Measurements from ENCODE around the gene ITGA3.
A peak's percentile ranks its signal among the peaks of the same experiment; 100 is the strongest.

ITGA3 gene

GRCh38 chr17:50123649-50124349 lies 67.9 kb downstream of the ITGA3 start:
- peak in 2 of 51 donors; percentile 15 to 21 for DNase-seq

GRCh38 chr17:50125420-50125997 lies 69.6 kb downstream of the ITGA3 start:
- peak in 1 of 51 donors; percentile 29 for DNase-seq

- no peak for DNase-seq
These were observed 71.9 kb downstream of the ITGA3 start for GRCh38 chr17:50127697-50128361.

GRCh38 chr17:50128441-50129352 lies 72.8 kb downstream of the ITGA3 start:
- peak in 4 of 51 donors; percentile 15 to 52 (median 36) for DNase-seq

GRCh38 chr17:50129353-50129727 lies 73.4 kb downstream of the ITGA3 start:
- DNase-seq, result peak in 1 of 51 donors; percentile 37

- DNase-seq, result peak in 16 of 51 donors; percentile 20 to 61 (median 29)
These were observed 74.0 kb downstream of the ITGA3 start, which contains the start of gene SAMD14 for GRCh38 chr17:50129728-50130558. Gene SAMD14, minus strand, starts transcription at chr17:50130160. Its CDS starts 5,201 bp downstream, at chr17:50124959.

- DNase-seq, result peak in 3 of 51 donors; percentile 23 to 35 (median 33)
These were observed 74.8 kb downstream of the ITGA3 start for GRCh38 chr17:50130559-50131305.

GRCh38 chr17:50132104-50132794 lies 76.3 kb downstream of the ITGA3 start:
- DNase-seq, result no peak

- DNase-seq, result peak in 14 of 51 donors; percentile 9 to 67 (median 32)
These were observed 77.3 kb downstream of the ITGA3 start for GRCh38 chr17:50133028-50133768.

GRCh38 chr17:50133769-50134099 lies 77.8 kb downstream of the ITGA3 start:
- DNase-seq, result no peak

- no peak for DNase-seq
These were observed 78.5 kb downstream of the ITGA3 start for GRCh38 chr17:50134206-50135110.

- DNase-seq, result no peak
These were observed 79.6 kb downstream of the ITGA3 start for GRCh38 chr17:50135316-50136095.

GRCh38 chr17:50136096-50136687 lies 80.3 kb downstream of the ITGA3 start:
- no peak for DNase-seq

- DNase-seq, result peak in 2 of 51 donors; percentile 26 to 46
These were observed 81.1 kb downstream of the ITGA3 start for GRCh38 chr17:50137042-50137441.

GRCh38 chr17:50139185-50139783 lies 83.4 kb downstream of the ITGA3 start:
- DNase-seq, result no peak
